DOHH2 (cell line): ENCODE measurements around the gene ABI3BP.

ENCODE experiments used
- H3F3A ChIP-seq: fragments of 200-600 bp; sonication (generic), shearing (Covaris generic); 2 replicates; pipeline ENCODE4 v1.6.0; 2016; ENCODE audit warnings: antibody characterized with exemption, mild to moderate bottlenecking; ENCODE audit not compliant: control insufficient read depth, insufficient read depth
- H3K27ac ChIP-seq: fragments of 200-600 bp; sonication (generic); 2 replicates; pipeline ENCODE4 v1.5.1; 2014; ENCODE audit warnings: low read depth, mild to moderate bottlenecking, low read length, moderate library complexity
- H3K27me3 ChIP-seq: fragments of 200-600 bp; sonication (generic); 2 replicates; pipeline ENCODE4 v1.6.1; 2014; ENCODE audit warnings: mild to moderate bottlenecking, low read length, mixed read lengths; ENCODE audit not compliant: control insufficient read depth
- H3K36me3 ChIP-seq: fragments of 200-600 bp; sonication (generic); 2 replicates; pipeline ENCODE4 v1.6.1; 2014; ENCODE audit warnings: mild to moderate bottlenecking, low read length, moderate library complexity, mixed read lengths; ENCODE audit not compliant: control insufficient read depth
- H3K4me1 ChIP-seq: fragments of 200-600 bp; sonication (generic); 2 replicates; pipeline ENCODE4 v1.6.1; 2014; ENCODE audit warnings: mild to moderate bottlenecking, low read length, mixed read lengths; ENCODE audit not compliant: control insufficient read depth
- H3K4me2 ChIP-seq: fragments of 200-600 bp; sonication (generic); 2 replicates; pipeline ENCODE4 v1.6.0; 2014; ENCODE audit warnings: mild to moderate bottlenecking, low read length, moderate library complexity
- H3K4me3 ChIP-seq: fragments of 200-600 bp; sonication (generic); 2 replicates; pipeline ENCODE4 v1.5.1; 2014; ENCODE audit warnings: mild to moderate bottlenecking, low read length, mixed read lengths
- H3K79me2 ChIP-seq: fragments of 200-600 bp; sonication (generic); 2 replicates; pipeline ENCODE4 v1.6.1; 2014; ENCODE audit warnings: mild to moderate bottlenecking, low read length, mixed read lengths; ENCODE audit not compliant: control insufficient read depth
- H3K9me2 ChIP-seq: fragments of 200-600 bp; sonication (generic); replicated peaks from 2 replicates; pipeline ENCODE4 v1.6.1; 2014; ENCODE audit warnings: mild to moderate bottlenecking, low read length, mixed read lengths; ENCODE audit not compliant: control insufficient read depth
- H3K9me3 ChIP-seq: fragments of 200-600 bp; sonication (generic); 2 replicates; pipeline ENCODE4 v1.6.1; 2014; ENCODE audit warnings: antibody characterized with exemption, low read length, mixed read lengths; ENCODE audit not compliant: control insufficient read depth, insufficient read depth
- H4K20me1 ChIP-seq: fragments of 200-600 bp; sonication (generic); 2 replicates; pipeline ENCODE4 v1.6.0; 2014; ENCODE audit warnings: low read depth, mild to moderate bottlenecking, antibody characterized with exemption, low read length, moderate library complexity; ENCODE audit not compliant: control insufficient read depth, insufficient read depth
- EZH2phosphoT487 ChIP-seq: fragments of 200-600 bp; sonication (generic); IDR thresholded peaks from 2 replicates; pipeline ENCODE4 v1.6.1; 2017; ENCODE audit warnings: borderline replicate concordance, mild to moderate bottlenecking, antibody characterized with exemption, low read length, moderate library complexity, mixed read lengths
- TF ChIP-seq, protein P1 (sequence below): fragments of 200-600 bp; sonication (generic); IDR thresholded peaks from one replicate; pipeline ENCODE4 v1.5.1; 2014; ENCODE audit warnings: antibody characterized with exemption, mild to moderate bottlenecking, low read depth, low read length; ENCODE audit not compliant: poor library complexity, severe bottlenecking

ABI3BP gene

DNA sequence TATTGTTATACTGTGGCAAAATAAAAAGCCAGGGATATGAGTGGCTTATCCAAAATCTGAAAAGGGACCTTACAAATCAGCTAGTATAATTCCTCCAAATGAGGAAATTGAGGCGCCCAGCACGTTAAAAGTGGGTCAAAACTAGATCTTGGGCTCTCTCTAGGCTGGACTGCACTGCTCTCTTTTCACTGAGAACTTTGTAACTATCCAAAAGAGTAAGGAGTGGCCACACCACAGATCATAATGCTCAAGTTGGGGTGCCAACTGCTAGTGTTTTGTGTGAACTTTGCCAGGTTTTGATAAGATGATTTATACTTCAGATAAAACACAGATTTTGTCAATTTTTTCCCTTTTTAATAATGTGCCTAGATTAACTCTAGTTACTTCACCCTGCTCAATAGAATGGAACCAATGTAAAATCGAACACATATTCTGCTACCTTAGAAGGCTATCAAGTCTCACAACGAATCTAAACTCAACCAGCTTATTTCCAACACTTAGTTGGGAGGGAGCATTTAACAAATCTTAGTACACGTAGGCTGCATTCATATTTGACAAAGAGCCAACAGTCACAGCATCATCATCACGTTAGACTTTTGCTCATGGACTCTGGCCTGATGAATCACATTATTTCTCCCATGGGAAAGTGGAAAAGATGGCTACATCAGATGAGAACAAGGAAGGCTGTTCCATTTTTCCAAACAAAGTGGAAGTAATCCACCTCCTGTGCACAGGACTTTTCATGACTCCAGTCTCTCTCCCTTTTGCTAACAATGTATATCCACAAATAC, 64.4 kb downstream of the ABI3BP start:
- no peaks in the 10 kb centered on the region for H3F3A ChIP-seq
- H3K27ac ChIP-seq, result no peak overlapping the region
- H3K27me3 ChIP-seq, result no peaks in the 10 kb centered on the region
- no peaks in the 10 kb centered on the region for H3K9me3 ChIP-seq
- H3K4me2 ChIP-seq, result no peak overlapping the region
- no peaks in the 10 kb centered on the region for H3K9me2 ChIP-seq
- H3K4me3 ChIP-seq, result no peak overlapping the region
- TF ChIP-seq EZH2phosphoT487, result no peak
- TF ChIP-seq, protein P1, sequence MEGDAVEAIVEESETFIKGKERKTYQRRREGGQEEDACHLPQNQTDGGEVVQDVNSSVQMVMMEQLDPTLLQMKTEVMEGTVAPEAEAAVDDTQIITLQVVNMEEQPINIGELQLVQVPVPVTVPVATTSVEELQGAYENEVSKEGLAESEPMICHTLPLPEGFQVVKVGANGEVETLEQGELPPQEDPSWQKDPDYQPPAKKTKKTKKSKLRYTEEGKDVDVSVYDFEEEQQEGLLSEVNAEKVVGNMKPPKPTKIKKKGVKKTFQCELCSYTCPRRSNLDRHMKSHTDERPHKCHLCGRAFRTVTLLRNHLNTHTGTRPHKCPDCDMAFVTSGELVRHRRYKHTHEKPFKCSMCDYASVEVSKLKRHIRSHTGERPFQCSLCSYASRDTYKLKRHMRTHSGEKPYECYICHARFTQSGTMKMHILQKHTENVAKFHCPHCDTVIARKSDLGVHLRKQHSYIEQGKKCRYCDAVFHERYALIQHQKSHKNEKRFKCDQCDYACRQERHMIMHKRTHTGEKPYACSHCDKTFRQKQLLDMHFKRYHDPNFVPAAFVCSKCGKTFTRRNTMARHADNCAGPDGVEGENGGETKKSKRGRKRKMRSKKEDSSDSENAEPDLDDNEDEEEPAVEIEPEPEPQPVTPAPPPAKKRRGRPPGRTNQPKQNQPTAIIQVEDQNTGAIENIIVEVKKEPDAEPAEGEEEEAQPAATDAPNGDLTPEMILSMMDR, result no peak
- H3K79me2 ChIP-seq, result no peaks in the 10 kb centered on the region
- no peaks in the 10 kb centered on the region for H3K36me3 ChIP-seq
- no peaks in the 10 kb centered on the region for H4K20me1 ChIP-seq
- no peaks in the 10 kb centered on the region for H3K4me1 ChIP-seq

DNA sequence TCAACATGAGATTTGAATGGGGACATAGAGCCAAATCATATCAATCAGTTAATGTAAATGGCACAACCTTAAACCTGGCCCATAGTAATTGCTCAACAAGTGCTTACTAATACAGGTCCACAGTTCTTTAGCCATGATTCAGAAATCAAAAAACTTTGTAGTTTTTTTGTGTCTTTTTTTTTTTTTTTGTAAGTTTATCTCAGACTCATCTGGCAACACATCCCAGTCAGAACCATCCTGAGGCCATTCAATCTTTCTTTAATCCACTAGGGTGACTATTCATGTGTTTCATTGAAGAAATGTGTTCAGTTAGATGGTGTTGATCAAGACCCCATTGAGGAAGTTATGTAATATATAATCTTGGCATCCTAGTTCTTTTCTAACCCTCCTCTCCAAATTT, 65.4 kb downstream of the ABI3BP start:
- Histone ChIP-seq H4K20me1 (no peaks in the 10 kb centered on the region), H3K9me2 (no peaks in the 10 kb centered on the region), H3K27ac (no peak overlapping the region), H3K4me1 (no peaks in the 10 kb centered on the region), H3K4me2 (no peak overlapping the region), H3K4me3 (no peak overlapping the region), H3K79me2 (no peaks in the 10 kb centered on the region), H3F3A (no peaks in the 10 kb centered on the region), H3K9me3 (no peaks in the 10 kb centered on the region), H3K36me3 (no peaks in the 10 kb centered on the region), H3K27me3 (no peaks in the 10 kb centered on the region)
- TF ChIP-seq, protein P1, result no peak

DNA sequence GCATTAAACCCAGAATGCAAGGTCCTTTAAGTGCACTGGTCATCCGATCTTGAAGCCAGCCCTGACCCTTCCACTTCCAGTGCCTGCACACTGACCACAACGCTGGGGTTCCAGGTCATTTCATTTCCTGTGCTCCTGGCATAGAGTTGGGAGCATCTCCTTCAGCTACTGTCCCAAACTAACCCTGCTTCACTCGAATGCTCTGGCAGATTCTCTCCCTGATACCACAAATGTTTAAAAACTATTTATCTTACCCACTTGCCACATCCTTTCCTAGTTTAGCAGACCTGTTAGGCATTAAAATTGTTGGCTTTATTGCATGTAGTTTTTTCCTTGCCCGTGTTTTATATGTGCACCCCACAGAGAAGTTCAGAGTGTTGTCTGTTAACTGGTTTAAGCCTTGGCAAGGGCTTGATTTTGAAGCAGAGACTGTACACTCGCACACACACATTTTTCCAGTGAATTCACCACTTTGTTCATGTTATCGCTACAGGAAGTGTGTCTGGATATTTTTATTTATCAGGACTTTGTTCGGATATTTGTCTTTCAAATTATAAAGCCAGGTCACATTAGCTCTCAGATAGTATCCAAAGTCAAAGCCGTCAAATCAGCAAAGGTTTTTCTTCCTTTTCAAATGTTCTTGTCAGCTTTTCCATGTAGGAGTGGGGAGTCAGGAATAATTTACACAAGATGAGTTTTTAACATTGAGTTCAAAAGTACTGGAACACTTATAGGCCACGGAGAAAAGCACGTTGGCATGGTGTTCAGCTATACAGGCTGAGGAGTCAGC, 77.3 kb downstream of the ABI3BP start:
- Histone ChIP-seq H3K79me2 (no peaks in the 10 kb centered on the region), H3K4me3 (no peak overlapping the region), H3K4me1 (peaks cover 3% of the 10 kb centered on the region; the same call in 1 of the 2 replicates), H3K27me3 (peaks cover 9% of the 10 kb centered on the region), H3F3A (no peaks in the 10 kb centered on the region), H3K36me3 (no peaks in the 10 kb centered on the region), H3K27ac (no peak overlapping the region), H3K9me3 (no peaks in the 10 kb centered on the region), H3K9me2 (no peaks in the 10 kb centered on the region), H3K4me2 (no peak overlapping the region), H4K20me1 (no peaks in the 10 kb centered on the region)
- TF ChIP-seq, protein P1, result no peak
- no peak for TF ChIP-seq EZH2phosphoT487
